ENCODE results near the gene ATG4A. TPM values are rescaled to one million over a fixed set of nuclear protein-coding genes. Genes with fewer than 3 reads are reported as not detected.

Gene ATG4A
- total and polyA plus RNA-seq, 7 experiments from 2014 or later = 6.7 to 16.4 (median 8.7) TPM

GRCh38 chrX:108138814-108139702 lies 47.5 kb downstream of the ATG4A start:
- H3K9me3 ChIP-seq (ENCODE audit: control insufficient read depth in 2 of 3, low read length in 3 of 3) = no peaks in the 10 kb centered on the region
- ChIA-PET CTCF (no interaction called here), POLR2A (no interaction called here)
- Mint-ChIP-seq H3K9me3 (peaks cover 0 to 2% (median 0%) of the 10 kb centered on the region in 11 donors), H3K4me3 (no peak overlapping the region), H3K27me3 (no peaks in the 10 kb centered on the region), H3K4me1 (no peaks in the 10 kb centered on the region), H3K27ac (no peak overlapping the region), H3K36me3 (peaks cover 0 to 37% (median 18%) of the 10 kb centered on the region in 5 donors)
- H3K27ac ChIP-seq (ENCODE audit: low read depth, low read length) = no peak overlapping the region
- H3K27me3 ChIP-seq (ENCODE audit: control insufficient read depth in 2 of 2, insufficient read depth in 2 of 2, low read length in 2 of 2) = no peaks in the 10 kb centered on the region
- no peak overlapping the region for H3K4me3 ChIP-seq (ENCODE audit: low read length)
- H3K36me3 ChIP-seq (ENCODE audit: control insufficient read depth in 2 of 3, insufficient read depth in 3 of 3, low read length in 3 of 3) = peaks cover 0 to 26% (median 0%) of the 10 kb centered on the region in 3 experiments
- H3K4me1 ChIP-seq (ENCODE audit: control insufficient read depth in 2 of 2, insufficient read depth in 2 of 2, low read length in 2 of 2) = no peaks in the 10 kb centered on the region
- DNase-seq = peak in 1 of 9 donors; percentile 1
- ATAC-seq = no peak
- intact Hi-C loops (cut with micrococcal nuclease) = loop anchor here in 1 of 2 donors (5.0 kb wide), 1 partner anchor 47 kb away; the partner anchor contains the start of genes ATG4A and PSMD10

- Histone ChIP-seq H3K27me3 (ENCODE audit: control insufficient read depth in 2 of 2, insufficient read depth in 2 of 2, low read length in 2 of 2) (no peaks in the 10 kb centered on the region), H3K4me3 (ENCODE audit: low read length) (no peak overlapping the region), H3K4me1 (ENCODE audit: control insufficient read depth in 2 of 2, insufficient read depth in 2 of 2, low read length in 2 of 2) (no peaks in the 10 kb centered on the region), H3K9me3 (ENCODE audit: control insufficient read depth in 2 of 3, low read length in 3 of 3) (no peaks in the 10 kb centered on the region), H3K36me3 (ENCODE audit: control insufficient read depth in 2 of 3, insufficient read depth in 3 of 3, low read length in 3 of 3) (peaks cover 0 to 3% (median 0%) of the 10 kb centered on the region in 3 experiments), H3K27ac (ENCODE audit: low read depth, low read length) (no peak overlapping the region)
- no peak overlapping the region for H3K4me3 Mint-ChIP-seq
- no peaks in the 10 kb centered on the region for H3K27me3 Mint-ChIP-seq
- DNase-seq (no peak), ATAC-seq (no peak)
- H3K9me3 Mint-ChIP-seq = no peaks in the 10 kb centered on the region
- H3K27ac Mint-ChIP-seq = no peak overlapping the region
- peaks cover 4 to 36% (median 23%) of the 10 kb centered on the region in 5 donors for H3K36me3 Mint-ChIP-seq
- peaks cover 0 to 11% (median 0%) of the 10 kb centered on the region in 7 donors for H3K4me1 Mint-ChIP-seq
- intact Hi-C loops (cut with micrococcal nuclease) = no loop called here
- CTCF ChIA-PET = no interaction called here
- POLR2A ChIA-PET = no interaction called here
Measured at GRCh38 chrX:108148524-108148923, 56.9 kb downstream of the ATG4A start.

- H3K9me3 ChIP-seq (ENCODE audit: control insufficient read depth in 2 of 3, low read length in 3 of 3) = no peaks in the 10 kb centered on the region
- DNase-seq (no peak), ATAC-seq (no peak)
- Mint-ChIP-seq H3K36me3 (peaks cover 5 to 16% (median 9%) of the 10 kb centered on the region in 5 donors), H3K27me3 (no peaks in the 10 kb centered on the region), H3K4me1 (no peaks in the 10 kb centered on the region), H3K4me3 (no peak overlapping the region), H3K27ac (peak overlapping the region in 1 of 9 donors; percentile 26), H3K9me3 (no peaks in the 10 kb centered on the region)
- no peaks in the 10 kb centered on the region for H3K27me3 ChIP-seq (ENCODE audit: control insufficient read depth in 2 of 2, insufficient read depth in 2 of 2, low read length in 2 of 2)
- ChIA-PET CTCF (no interaction called here), POLR2A (no interaction called here)
- no peaks in the 10 kb centered on the region for H3K4me1 ChIP-seq (ENCODE audit: control insufficient read depth in 2 of 2, insufficient read depth in 2 of 2, low read length in 2 of 2)
- no peak overlapping the region for H3K27ac ChIP-seq (ENCODE audit: low read depth, low read length)
- no peaks in the 10 kb centered on the region for H3K36me3 ChIP-seq (ENCODE audit: control insufficient read depth in 2 of 3, insufficient read depth in 3 of 3, low read length in 3 of 3)
- H3K4me3 ChIP-seq (ENCODE audit: low read length) = no peak overlapping the region
- intact Hi-C loops (cut with micrococcal nuclease) = no loop called here
Measured at GRCh38 chrX:108156082-108156481, 64.5 kb downstream of the ATG4A start.

GRCh38 chrX:108156934-108157466 lies 65.4 kb downstream of the ATG4A start:
- ChIA-PET CTCF (no interaction called here), POLR2A (no interaction called here)
- Histone ChIP-seq H3K27me3 (ENCODE audit: control insufficient read depth in 2 of 2, insufficient read depth in 2 of 2, low read length in 2 of 2) (no peaks in the 10 kb centered on the region), H3K4me3 (ENCODE audit: low read length) (no peak overlapping the region), H3K27ac (ENCODE audit: low read depth, low read length) (no peak overlapping the region), H3K9me3 (ENCODE audit: control insufficient read depth in 2 of 3, low read length in 3 of 3) (no peaks in the 10 kb centered on the region), H3K36me3 (ENCODE audit: control insufficient read depth in 2 of 3, insufficient read depth in 3 of 3, low read length in 3 of 3) (no peaks in the 10 kb centered on the region), H3K4me1 (ENCODE audit: control insufficient read depth in 2 of 2, insufficient read depth in 2 of 2, low read length in 2 of 2) (no peaks in the 10 kb centered on the region)
- intact Hi-C loops (cut with micrococcal nuclease) = no loop called here
- Mint-ChIP-seq H3K4me1 (no peaks in the 10 kb centered on the region), H3K4me3 (no peak overlapping the region), H3K9me3 (no peaks in the 10 kb centered on the region), H3K27me3 (no peaks in the 10 kb centered on the region), H3K27ac (no peak overlapping the region), H3K36me3 (peaks cover 4 to 13% (median 9%) of the 10 kb centered on the region in 5 donors)
- no peak for DNase-seq
- no peak for ATAC-seq

GRCh38 chrX:108157628-108158027 lies 66.0 kb downstream of the ATG4A start:
- H3K36me3 ChIP-seq (ENCODE audit: control insufficient read depth in 2 of 3, insufficient read depth in 3 of 3, low read length in 3 of 3) = no peaks in the 10 kb centered on the region
- H3K27me3 ChIP-seq (ENCODE audit: control insufficient read depth in 2 of 2, insufficient read depth in 2 of 2, low read length in 2 of 2) = no peaks in the 10 kb centered on the region
- H3K4me3 ChIP-seq (ENCODE audit: low read length) = no peak overlapping the region
- no peaks in the 10 kb centered on the region for H3K9me3 Mint-ChIP-seq
- intact Hi-C loops (cut with micrococcal nuclease) = no loop called here
- DNase-seq (no peak), ATAC-seq (no peak)
- no peak overlapping the region for H3K27ac ChIP-seq (ENCODE audit: low read depth, low read length)
- H3K27ac Mint-ChIP-seq = no peak overlapping the region
- H3K4me3 Mint-ChIP-seq = no peak overlapping the region
- H3K4me1 ChIP-seq (ENCODE audit: control insufficient read depth in 2 of 2, insufficient read depth in 2 of 2, low read length in 2 of 2) = no peaks in the 10 kb centered on the region
- peaks cover 4 to 10% (median 9%) of the 10 kb centered on the region in 5 donors for H3K36me3 Mint-ChIP-seq
- CTCF ChIA-PET = no interaction called here
- H3K4me1 Mint-ChIP-seq = no peaks in the 10 kb centered on the region
- H3K27me3 Mint-ChIP-seq = no peaks in the 10 kb centered on the region
- H3K9me3 ChIP-seq (ENCODE audit: control insufficient read depth in 2 of 3, low read length in 3 of 3) = no peaks in the 10 kb centered on the region
- POLR2A ChIA-PET = interaction anchor here (0.6 kb wide), 1 partner anchor 35 kb away, joined by 3 read pairs; no protein-coding TSS in a partner anchor

DNA sequence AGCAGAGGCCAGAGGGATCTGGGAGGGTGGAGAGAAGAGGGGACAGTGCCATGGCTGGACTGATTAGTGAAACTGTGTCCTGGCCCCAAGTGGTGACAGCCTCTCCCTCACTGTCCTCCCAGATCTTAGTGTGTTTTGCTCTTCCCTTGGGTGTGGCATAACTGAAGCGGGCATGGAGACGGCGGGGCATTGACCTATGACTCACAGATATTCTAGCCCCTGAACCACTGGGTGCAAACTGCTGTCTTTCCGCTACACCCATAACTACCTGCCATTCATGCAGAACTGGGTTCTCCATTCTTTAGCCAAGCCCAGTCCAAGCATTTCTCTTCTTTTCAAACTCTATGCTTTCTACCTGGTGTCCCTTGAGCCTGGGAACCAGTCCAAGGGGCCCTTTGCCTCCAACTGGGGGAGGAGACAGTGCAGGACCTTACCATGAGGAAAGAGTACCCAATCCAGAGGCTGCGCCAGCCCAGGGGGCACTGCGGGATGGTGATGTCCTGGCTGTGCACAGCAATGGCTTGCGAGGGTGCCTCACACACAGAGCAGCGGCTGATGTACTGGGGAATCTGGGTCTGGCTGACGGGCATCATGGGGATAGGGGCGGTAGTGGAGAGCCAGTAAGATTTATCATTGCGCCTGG lies 67.6 kb downstream of the ATG4A start:
- H3K4me1 ChIP-seq (ENCODE audit: control insufficient read depth in 2 of 2, insufficient read depth in 2 of 2, low read length in 2 of 2) = no peaks in the 10 kb centered on the region
- H3K36me3 ChIP-seq (ENCODE audit: control insufficient read depth in 2 of 3, insufficient read depth in 3 of 3, low read length in 3 of 3) = no peaks in the 10 kb centered on the region
- no peaks in the 10 kb centered on the region for H3K9me3 ChIP-seq (ENCODE audit: control insufficient read depth in 2 of 3, low read length in 3 of 3)
- Mint-ChIP-seq H3K27me3 (no peaks in the 10 kb centered on the region), H3K4me3 (no peak overlapping the region), H3K9me3 (peaks cover 0 to 2% (median 0%) of the 10 kb centered on the region in 11 donors), H3K4me1 (no peaks in the 10 kb centered on the region), H3K36me3 (peaks cover 0 to 3% (median under 1%) of the 10 kb centered on the region in 5 donors), H3K27ac (no peak overlapping the region)
- H3K4me3 ChIP-seq (ENCODE audit: low read length) = no peak overlapping the region
- H3K27ac ChIP-seq (ENCODE audit: low read depth, low read length) = no peak overlapping the region
- intact Hi-C loops (cut with micrococcal nuclease) = no loop called here
- CTCF ChIA-PET = no interaction called here
- no peak for ATAC-seq
- H3K27me3 ChIP-seq (ENCODE audit: control insufficient read depth in 2 of 2, insufficient read depth in 2 of 2, low read length in 2 of 2) = no peaks in the 10 kb centered on the region
- DNase-seq = no peak
- POLR2A ChIA-PET = no interaction called here
